Vagina (tissue), 2 donors: ENCODE data around the gene F5.

ENCODE experiments used
- POLR2A ChIP-seq, 2 donors: fragments of 450-650 bp; IDR thresholded peaks; one replicate each; pipeline ENCODE4 v1.6.1; 2017; ENCODE audit warnings: antibody characterized with exemption in 2 of 2, mild to moderate bottlenecking in 2 of 2, moderate library complexity in 2 of 2
- POLR2AphosphoS5 ChIP-seq, 2 donors: sonication (generic); formaldehyde crosslinking; IDR thresholded peaks; one replicate each; pipeline ENCODE4 v1.9.0; 2017; ENCODE audit warnings: antibody characterized with exemption in 2 of 2, mild to moderate bottlenecking in 2 of 2, low read depth in 1 of 2; ENCODE audit not compliant: insufficient read depth in 1 of 2
- TF ChIP-seq, protein P1 (sequence below), 3 experiments: fragments of 450-650 bp in 2 of 3; fragments of 200-600 bp in 1 of 3; sonication (generic) in 1 of 3; IDR thresholded peaks; one replicate each; pipeline ENCODE4 v1.5.1; 2017 to 2019; ENCODE audit warnings: antibody characterized with exemption in 3 of 3, mild to moderate bottlenecking in 2 of 3, moderate library complexity in 2 of 3

DNA sequence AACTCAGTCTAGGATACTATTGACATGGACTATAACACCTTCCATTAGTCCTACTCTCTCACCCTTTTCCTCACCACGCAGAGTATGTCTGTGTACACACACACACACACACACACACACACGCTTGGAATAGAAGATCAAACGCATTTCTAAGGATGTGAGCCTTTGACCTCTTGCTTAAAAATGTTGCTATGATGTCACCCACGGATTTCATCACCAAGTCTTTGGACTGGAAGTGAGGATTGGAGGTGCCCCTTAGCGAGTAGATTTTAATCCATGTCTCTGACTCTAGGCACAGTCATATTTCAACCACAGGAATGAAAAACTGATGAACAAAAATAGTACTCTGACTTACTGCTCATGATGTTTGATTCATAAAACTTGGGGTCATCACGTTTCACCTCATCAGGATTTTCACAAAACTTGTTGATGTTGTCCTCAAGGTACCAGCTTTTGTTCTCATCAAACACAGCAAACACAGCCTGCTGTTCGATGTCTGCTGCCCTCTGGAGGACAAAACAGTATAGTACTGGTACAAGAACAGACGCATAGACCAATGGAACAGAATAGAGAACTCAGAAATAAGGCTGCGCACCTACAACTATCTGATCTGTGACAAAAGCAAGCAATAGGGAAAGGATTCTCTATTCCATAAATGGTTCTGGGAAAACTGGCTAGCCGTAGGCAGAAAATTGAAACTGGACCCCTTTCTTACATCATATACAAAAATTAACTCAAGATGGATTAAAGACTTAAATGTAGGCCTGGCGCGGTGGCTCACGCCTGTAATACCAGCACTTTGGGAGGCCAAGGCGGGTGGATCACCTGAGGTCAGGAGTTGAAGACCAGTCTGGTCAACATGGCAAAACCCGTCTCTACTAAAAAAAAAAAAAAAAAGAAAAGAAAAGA, 39.9 kb downstream of the F5 start:
- TF ChIP-seq, protein P1, sequence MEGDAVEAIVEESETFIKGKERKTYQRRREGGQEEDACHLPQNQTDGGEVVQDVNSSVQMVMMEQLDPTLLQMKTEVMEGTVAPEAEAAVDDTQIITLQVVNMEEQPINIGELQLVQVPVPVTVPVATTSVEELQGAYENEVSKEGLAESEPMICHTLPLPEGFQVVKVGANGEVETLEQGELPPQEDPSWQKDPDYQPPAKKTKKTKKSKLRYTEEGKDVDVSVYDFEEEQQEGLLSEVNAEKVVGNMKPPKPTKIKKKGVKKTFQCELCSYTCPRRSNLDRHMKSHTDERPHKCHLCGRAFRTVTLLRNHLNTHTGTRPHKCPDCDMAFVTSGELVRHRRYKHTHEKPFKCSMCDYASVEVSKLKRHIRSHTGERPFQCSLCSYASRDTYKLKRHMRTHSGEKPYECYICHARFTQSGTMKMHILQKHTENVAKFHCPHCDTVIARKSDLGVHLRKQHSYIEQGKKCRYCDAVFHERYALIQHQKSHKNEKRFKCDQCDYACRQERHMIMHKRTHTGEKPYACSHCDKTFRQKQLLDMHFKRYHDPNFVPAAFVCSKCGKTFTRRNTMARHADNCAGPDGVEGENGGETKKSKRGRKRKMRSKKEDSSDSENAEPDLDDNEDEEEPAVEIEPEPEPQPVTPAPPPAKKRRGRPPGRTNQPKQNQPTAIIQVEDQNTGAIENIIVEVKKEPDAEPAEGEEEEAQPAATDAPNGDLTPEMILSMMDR (IDR thresholded peaks at IDR 0.05) = peak; percentile 60 to 80 (median 76)
- TF ChIP-seq POLR2AphosphoS5 (IDR thresholded peaks at IDR 0.05; ENCODE audit: insufficient read depth in 1 of 2, low read depth in 1 of 2) (peak in 1 of 2 donors; percentile 39), POLR2A (IDR thresholded peaks at IDR 0.05) (no peak)
